CD14-positive monocyte (primary cell): ENCODE measurements around the gene NUDCD3. TPM values are rescaled to one million over a fixed set of nuclear protein-coding genes. Genes with fewer than 3 reads are reported as not detected.

Experiments
- DNase-seq, 3 donors: peaks; one replicate each; pipeline ENCODE4 v3.0.0-alpha.2; 2011 to 2022
- H2AFZ ChIP-seq: 2 replicates; pipeline ENCODE4 v1.6.0; 2012; ENCODE audit warnings: mild to moderate bottlenecking, low read depth, low read length, inconsistent platforms; ENCODE audit not compliant: insufficient read depth, poor library complexity, severe bottlenecking
- H3K27ac ChIP-seq, 2 donors: 1 replicate in 1 of 2; 2 replicates in 1 of 2; pipeline ENCODE4 v1.5.1; 2012 to 2013; ENCODE audit warnings: low read length in 2 of 2, control low read depth in 1 of 2, inconsistent platforms in 1 of 2, low read depth in 1 of 2, mild to moderate bottlenecking in 1 of 2
- H3K27me3 ChIP-seq, 2 donors: one replicate each; pipeline versions ENCODE4 v1.6.0 to v1.6.1; 2011 to 2013; ENCODE audit warnings: low read length in 2 of 2; ENCODE audit not compliant: control insufficient read depth in 2 of 2, insufficient read depth in 2 of 2
- H3K36me3 ChIP-seq, 2 donors: replicated peaks in 1 of 2; 1 replicate in 1 of 2; 2 replicates in 1 of 2; pipeline versions ENCODE4 v1.5.1 to v1.6.1; 2012 to 2013; ENCODE audit warnings: low read length in 2 of 2, control low read depth in 1 of 2, inconsistent platforms in 1 of 2, mild to moderate bottlenecking in 1 of 2; ENCODE audit not compliant: insufficient read depth in 2 of 2, control insufficient read depth in 1 of 2
- H3K4me1 ChIP-seq, 2 donors: 1 replicate in 1 of 2; 2 replicates in 1 of 2; pipeline versions ENCODE4 v1.5.1 to v1.6.1; 2012 to 2013; ENCODE audit warnings: low read length in 2 of 2, control low read depth in 1 of 2, inconsistent platforms in 1 of 2, mild to moderate bottlenecking in 1 of 2, moderate library complexity in 1 of 2; ENCODE audit not compliant: insufficient read depth in 2 of 2, control insufficient read depth in 1 of 2
- H3K4me2 ChIP-seq: replicated peaks from 2 replicates; pipeline ENCODE3; 2012; ENCODE audit warnings: low read length, moderate library complexity, mild to moderate bottlenecking; ENCODE audit not compliant: poor library complexity, severe bottlenecking; ENCODE audit errors: extremely low read depth
- H3K4me3 ChIP-seq, 3 experiments: fragments of 200-600 bp in 1 of 3; sonication (generic) in 1 of 3; replicated peaks in 1 of 3; 1 replicate in 2 of 3; 2 replicates in 1 of 3; pipeline ENCODE4 v1.5.1; 2011 to 2013; ENCODE audit warnings: low read length in 3 of 3, mild to moderate bottlenecking in 3 of 3, control low read depth in 2 of 3, low read depth in 2 of 3, inconsistent platforms in 1 of 3, moderate library complexity in 1 of 3
- H3K79me2 ChIP-seq: 2 replicates; pipeline ENCODE4 v1.6.0; 2012; ENCODE audit warnings: mild to moderate bottlenecking, control low read depth, inconsistent platforms, low read length, moderate library complexity; ENCODE audit not compliant: insufficient read depth
- H3K9ac ChIP-seq: 2 replicates; pipeline ENCODE4 v1.6.0; 2017; ENCODE audit warnings: low read length, mild to moderate bottlenecking; ENCODE audit not compliant: insufficient read depth, poor library complexity, severe bottlenecking
- H3K9me3 ChIP-seq, 2 donors: replicated peaks in 1 of 2; 1 replicate in 1 of 2; 2 replicates in 1 of 2; pipeline versions ENCODE4 v1.5.1 to v1.6.1; 2012 to 2013; ENCODE audit warnings: low read length in 2 of 2, control low read depth in 1 of 2; ENCODE audit not compliant: control insufficient read depth in 1 of 2, insufficient read depth in 1 of 2
- H4K20me1 ChIP-seq: 2 replicates; pipeline ENCODE4 v1.6.0; 2012; ENCODE audit warnings: mild to moderate bottlenecking, low read length, control low read depth, moderate library complexity; ENCODE audit not compliant: insufficient read depth
- H3K27ac Mint-ChIP-seq, 7 donors: one replicate each; pipeline ENCODE4 v1.8.0; 2020; ENCODE audit warnings: mild to moderate bottlenecking in 7 of 7, mixed read lengths in 7 of 7, moderate library complexity in 6 of 7, inconsistent platforms in 2 of 7
- H3K27me3 Mint-ChIP-seq, 3 donors: one replicate each; pipeline ENCODE4 v1.8.0; 2021 to 2022; ENCODE audit warnings: low read depth in 3 of 3, mild to moderate bottlenecking in 3 of 3, mixed read lengths in 3 of 3, moderate library complexity in 3 of 3, inconsistent platforms in 1 of 3
- H3K36me3 Mint-ChIP-seq, 2 donors: one replicate each; pipeline ENCODE4 v1.8.0; 2020; ENCODE audit warnings: mixed read lengths in 2 of 2, inconsistent platforms in 1 of 2, mild to moderate bottlenecking in 1 of 2
- H3K4me1 Mint-ChIP-seq: one replicate; pipeline ENCODE4 v1.8.0; 2020; ENCODE audit warnings: mild to moderate bottlenecking, mixed read lengths
- H3K4me3 Mint-ChIP-seq, 2 donors: one replicate each; pipeline ENCODE4 v1.8.0; 2020; ENCODE audit warnings: mild to moderate bottlenecking in 2 of 2, mixed read lengths in 2 of 2, moderate library complexity in 1 of 2
- H3K9me3 Mint-ChIP-seq, 7 donors: one replicate each; pipeline ENCODE4 v1.8.0; 2020 to 2022; ENCODE audit warnings: mixed read lengths in 7 of 7, mild to moderate bottlenecking in 6 of 7, moderate library complexity in 6 of 7, inconsistent platforms in 2 of 7
- WGBS: methylation state at CpG from one replicate; pipeline ENCODE4 v1.1.5; 2013; ENCODE audit warnings: missing lambda C conversion rate; ENCODE audit not compliant: insufficient coverage; 5-methylcytosine and 5-hydroxymethylcytosine counted together
- intact Hi-C, 2 donors: fragments of 100-400 bp; cut with micrococcal nuclease; formaldehyde crosslinking; loops; one replicate each; pipeline versions ENCODE4 v1.15.0 to v1.15.1; 2023
- polyA plus RNA-seq, 3 donors: library from polyadenylated mRNA; depleted of rRNA in 1 of 3; unstranded in 2 of 3; stranded (reverse) in 1 of 3; fragments of 300-500 nt in 2 of 3; fragments of >200 nt in 1 of 3; fragmentation: Illumina TruSeq in 2 of 3; gene quantifications; 1 replicate in 2 of 3; 2 replicates in 1 of 3; pipeline ENCODE4 v1.2.3, GENCODE V29; 2012 to 2021
- TF ChIP-seq, protein P1 (sequence below): fragments of 200-600 bp; IDR thresholded peaks from one replicate; pipeline ENCODE4 v1.8.0; 2022; ENCODE audit warnings: antibody characterized with exemption, mild to moderate bottlenecking

The NUDCD3 gene
- polyA plus RNA-seq, 3 donors = 13.6 to 26.5 (median 21.6) TPM

- H3K4me1 ChIP-seq = no peaks in the 10 kb centered on the region
- H3K9ac ChIP-seq = no peak overlapping the region
- H3K36me3 Mint-ChIP-seq = peaks cover 30 to 35% of the 10 kb centered on the region in 2 donors
- DNase-seq = no peak
- H2AFZ ChIP-seq = no peak overlapping the region
- H3K4me2 ChIP-seq = no peak overlapping the region
- no peaks in the 10 kb centered on the region for H3K4me1 Mint-ChIP-seq
- H3K9me3 Mint-ChIP-seq = no peaks in the 10 kb centered on the region
- H3K27me3 ChIP-seq = no peaks in the 10 kb centered on the region
- H3K79me2 ChIP-seq = peaks cover 54% of the 10 kb centered on the region
- H3K27ac Mint-ChIP-seq = no peak overlapping the region
- no peak overlapping the region for H3K4me3 ChIP-seq
- intact Hi-C loops = no loop called here
- no peak overlapping the region for H3K4me3 Mint-ChIP-seq
- H3K27ac ChIP-seq = no peak overlapping the region
- peaks cover 11 to 39% of the 10 kb centered on the region in 2 donors for H3K36me3 ChIP-seq
- H3K27me3 Mint-ChIP-seq = peaks cover 0 to 1% (median 0%) of the 10 kb centered on the region in 3 donors
- WGBS = 74% methylated on average over 3 of the region's 3 CpGs
- TF ChIP-seq, protein P1, sequence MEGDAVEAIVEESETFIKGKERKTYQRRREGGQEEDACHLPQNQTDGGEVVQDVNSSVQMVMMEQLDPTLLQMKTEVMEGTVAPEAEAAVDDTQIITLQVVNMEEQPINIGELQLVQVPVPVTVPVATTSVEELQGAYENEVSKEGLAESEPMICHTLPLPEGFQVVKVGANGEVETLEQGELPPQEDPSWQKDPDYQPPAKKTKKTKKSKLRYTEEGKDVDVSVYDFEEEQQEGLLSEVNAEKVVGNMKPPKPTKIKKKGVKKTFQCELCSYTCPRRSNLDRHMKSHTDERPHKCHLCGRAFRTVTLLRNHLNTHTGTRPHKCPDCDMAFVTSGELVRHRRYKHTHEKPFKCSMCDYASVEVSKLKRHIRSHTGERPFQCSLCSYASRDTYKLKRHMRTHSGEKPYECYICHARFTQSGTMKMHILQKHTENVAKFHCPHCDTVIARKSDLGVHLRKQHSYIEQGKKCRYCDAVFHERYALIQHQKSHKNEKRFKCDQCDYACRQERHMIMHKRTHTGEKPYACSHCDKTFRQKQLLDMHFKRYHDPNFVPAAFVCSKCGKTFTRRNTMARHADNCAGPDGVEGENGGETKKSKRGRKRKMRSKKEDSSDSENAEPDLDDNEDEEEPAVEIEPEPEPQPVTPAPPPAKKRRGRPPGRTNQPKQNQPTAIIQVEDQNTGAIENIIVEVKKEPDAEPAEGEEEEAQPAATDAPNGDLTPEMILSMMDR = no peak
- H4K20me1 ChIP-seq = peaks cover 54% of the 10 kb centered on the region
- H3K9me3 ChIP-seq = no peaks in the 10 kb centered on the region
Measured at GRCh38 chr7:44439926-44440325, 50.5 kb downstream of the NUDCD3 start.

- no peak overlapping the region for H3K4me3 Mint-ChIP-seq
- H3K79me2 ChIP-seq = peaks cover 58% of the 10 kb centered on the region
- WGBS = no CpG with 5 or more reads among the region's 4 CpGs
Measured at GRCh38 chr7:44438816-44439215, 51.6 kb downstream of the NUDCD3 start.

More at GRCh38 chr7:44438816-44439215, 51.6 kb downstream of the NUDCD3 start:
- H3K9me3 Mint-ChIP-seq = no peaks in the 10 kb centered on the region
- intact Hi-C loops = no loop called here
- H3K27ac Mint-ChIP-seq = peak overlapping the region in 3 of 7 donors; percentile 3 to 25 (median 22)
- Histone ChIP-seq H3K9me3 (no peaks in the 10 kb centered on the region), H3K9ac (no peak overlapping the region), H3K27me3 (no peaks in the 10 kb centered on the region), H3K4me1 (no peaks in the 10 kb centered on the region), H3K27ac (no peak overlapping the region), H4K20me1 (peaks cover 52% of the 10 kb centered on the region), H3K36me3 (peaks cover 6 to 34% of the 10 kb centered on the region in 2 donors), H2AFZ (no peak overlapping the region), H3K4me2 (no peak overlapping the region), H3K4me3 (no peak overlapping the region)
- peaks cover 0 to 1% (median 0%) of the 10 kb centered on the region in 3 donors for H3K27me3 Mint-ChIP-seq
- TF ChIP-seq, protein P1 = no peak
- H3K36me3 Mint-ChIP-seq = peaks cover 24 to 41% of the 10 kb centered on the region in 2 donors
- no peaks in the 10 kb centered on the region for H3K4me1 Mint-ChIP-seq
- DNase-seq = no peak
